A549 (cell line): ENCODE data around the gene BHLHA15. TPM values are rescaled to one million over a fixed set of nuclear protein-coding genes. Genes with fewer than 3 reads are reported as not detected.

Source experiments
- ATAC-seq, 2 experiments: fragments of 200-7000 bp in 1 of 2; fragments of >200 bp in 1 of 2; cut with Nextera tagmentation in 1 of 2; cut with Tn5 transposase in 1 of 2; 3 replicates each; pipeline versions ENCODE4 v1.8.0 to v1.9.1; 2018 to 2020; ENCODE audit warnings: mild to moderate bottlenecking in 1 of 2, moderate library complexity in 1 of 2
- CTCF ChIA-PET: fragments of 300-600 bp; sonication (Branson Sonifier 250); formaldehyde crosslinking; extraction: SDS; loops from one replicate; lab custom pipeline; 2021; ENCODE audit warnings: antibody characterized with exemption, inconsistent platforms; lab: Yijun Ruan, JAX
- POLR2A ChIA-PET: fragments of 350-600 bp; formaldehyde crosslinking; extraction: SDS; loops from one replicate; lab custom pipeline; 2021; ENCODE audit warnings: antibody characterized with exemption, inconsistent platforms; lab: Yijun Ruan, JAX
- DNase-seq, 2 experiments: peaks; one replicate each; pipeline versions ENCODE4 v3.0.0 to v3.0.0-alpha.2; 2011 to 2016; ENCODE audit warnings: low read depth in 1 of 2, low spot score in 1 of 2
- FAIRE-seq: peaks from 2 replicates; lab custom pipeline; 2011; peaks lifted over from hg19 to GRCh38; lab: Jason Lieb, UNC
- H3K27ac ChIP-seq, 2 experiments: fragments of >200 bp; sonication (Bioruptor Twin); formaldehyde crosslinking; 3 replicates each; pipeline ENCODE4 v1.5.1; 2016 to 2017
- H3K4me1 ChIP-seq: fragments of >200 bp; sonication (Bioruptor Twin); formaldehyde crosslinking; 3 replicates; pipeline ENCODE4 v1.6.1; 2016
- H3K4me2 ChIP-seq: fragments of >200 bp; sonication (Bioruptor Twin); formaldehyde crosslinking; 3 replicates; pipeline ENCODE4 v1.6.1; 2016
- H3K4me3 ChIP-seq: fragments of >200 bp; sonication (Bioruptor Twin); formaldehyde crosslinking; 3 replicates; pipeline ENCODE4 v1.5.1; 2016
- H3K9me3 ChIP-seq: fragments of >200 bp; sonication (Bioruptor Twin); formaldehyde crosslinking; 3 replicates; pipeline ENCODE4 v1.6.1; 2016
- CBX2 ChIP-seq: fragments of 200-600 bp; sonication (generic); IDR thresholded peaks from 2 replicates; pipeline ENCODE4 v1.6.1; 2016; ENCODE audit warnings: low read depth, mild to moderate bottlenecking, borderline replicate concordance
- CBX8 ChIP-seq: fragments of 200-600 bp; sonication (generic); IDR thresholded peaks from 2 replicates; pipeline ENCODE4 v1.6.1; 2016
- CHD2 ChIP-seq: fragments of 150-350 bp; IDR thresholded peaks from 2 replicates; pipeline ENCODE4 v1.6.1; 2014; ENCODE audit warnings: low read length; ENCODE audit not compliant: partially characterized antibody
- EHMT2 ChIP-seq: fragments of 200-600 bp; sonication (generic); IDR thresholded peaks from 2 replicates; pipeline ENCODE4 v1.6.1; 2016; ENCODE audit warnings: antibody characterized with exemption, low read depth, mild to moderate bottlenecking, moderate library complexity
- EP300 ChIP-seq, 2 experiments: fragments of >200 bp; sonication (Bioruptor Twin); formaldehyde crosslinking; IDR thresholded peaks; 2 replicates in 1 of 2; 3 replicates in 1 of 2; pipeline ENCODE4 v1.6.1; 2016 to 2017
- ESRRA ChIP-seq: fragments of 150-350 bp; IDR thresholded peaks from 2 replicates; pipeline ENCODE4 v1.6.1; 2014; ENCODE audit warnings: mild to moderate bottlenecking, low read length, borderline replicate concordance
- HEYL ChIP-seq: fragments of 250-450 bp; sonication (Bioruptor Pico); IDR thresholded peaks from 2 replicates; pipeline ENCODE4 v1.8.0; 2021; ENCODE audit warnings: mild to moderate bottlenecking, moderate library complexity
- HOXA7 ChIP-seq: fragments of 250-450 bp; sonication (Bioruptor Pico); IDR thresholded peaks from 2 replicates; pipeline ENCODE4 v1.5.0; 2020; ENCODE audit warnings: mild to moderate bottlenecking, moderate library complexity
- HOXB13 ChIP-seq: fragments of 250-450 bp; sonication (Bioruptor Pico); IDR thresholded peaks from 2 replicates; pipeline ENCODE4 v1.5.0; 2020; ENCODE audit warnings: low read depth, mild to moderate bottlenecking, moderate library complexity
- JUN ChIP-seq, 2 experiments: fragments of >200 bp; sonication (Bioruptor Twin); formaldehyde crosslinking; IDR thresholded peaks; 2 replicates in 1 of 2; 3 replicates in 1 of 2; pipeline ENCODE4 v1.6.1; 2016 to 2017
- KDM5A ChIP-seq: fragments of 200-600 bp; sonication (generic); IDR thresholded peaks from 2 replicates; pipeline ENCODE4 v1.6.1; 2016; ENCODE audit warnings: antibody characterized with exemption, mild to moderate bottlenecking
- NR3C1 ChIP-seq: fragments of >200 bp; sonication (Bioruptor Twin); formaldehyde crosslinking; IDR thresholded peaks from 3 replicates; pipeline ENCODE4 v1.6.1; 2017
- PBX3 ChIP-seq: IDR thresholded peaks from 2 replicates; pipeline ENCODE4 v1.6.1; 2012
- PHF8 ChIP-seq: fragments of 200-600 bp; sonication (generic); IDR thresholded peaks from 2 replicates; pipeline ENCODE4 v1.6.1; 2016; ENCODE audit warnings: low read depth, mild to moderate bottlenecking, antibody characterized with exemption, moderate library complexity, borderline replicate concordance
- RCOR1 ChIP-seq: fragments of 150-350 bp; IDR thresholded peaks from 2 replicates; pipeline ENCODE4 v1.6.1; 2014; ENCODE audit warnings: antibody characterized with exemption, low read length, low read depth
- RFX5 ChIP-seq: fragments of 450-650 bp; IDR thresholded peaks from 2 replicates; pipeline ENCODE4 v1.7.1; 2014; ENCODE audit warnings: antibody characterized with exemption, mild to moderate bottlenecking, moderate library complexity
- SREBF2 ChIP-seq: fragments of 450-650 bp; IDR thresholded peaks from 2 replicates; pipeline ENCODE4 v1.6.1; 2014; ENCODE audit warnings: mild to moderate bottlenecking, moderate library complexity
- ZFP36 ChIP-seq: fragments of 450-650 bp; IDR thresholded peaks from 2 replicates; pipeline ENCODE4 v1.6.1; 2014; ENCODE audit warnings: borderline replicate concordance; ENCODE audit not compliant: partially characterized antibody
- ZNF302 ChIP-seq: fragments of 250-450 bp; sonication (Bioruptor Pico); IDR thresholded peaks from 2 replicates; pipeline ENCODE4 v1.9.0; 2021; ENCODE audit warnings: inconsistent platforms, mild to moderate bottlenecking, moderate library complexity
- WGBS: methylation state at CpG from one replicate; pipeline ENCODE4 v1.1.6; 2017; ENCODE audit errors: missing lambda C conversion rate; 5-methylcytosine and 5-hydroxymethylcytosine counted together
- polyA plus RNA-seq, 4 experiments: library from polyadenylated mRNA; depleted of rRNA in 3 of 4; stranded (reverse); fragments of >200 nt; fragmentation: RNase III in 1 of 4; extraction: RNeasy Plus Mini Kit Qiagen cat#74134 plus additional on column Dnase treatment in 1 of 4; gene quantifications; 2 replicates in 3 of 4; 3 replicates in 1 of 4; pipeline ENCODE4 v1.2.3, GENCODE V29; 2011 to 2017
- TF ChIP-seq, protein P1 (sequence below): fragments of 200-600 bp; sonication (generic); IDR thresholded peaks from 2 replicates; pipeline ENCODE4 v1.6.1; 2016; ENCODE audit warnings: antibody characterized with exemption, mild to moderate bottlenecking, moderate library complexity
- TF ChIP-seq, protein P2 (sequence below): fragments of 250-450 bp; sonication (Bioruptor Pico); IDR thresholded peaks from 2 replicates; pipeline ENCODE4 v1.5.0; 2020; ENCODE audit warnings: low read depth, mild to moderate bottlenecking, moderate library complexity
- TF ChIP-seq, protein P3 (sequence below): fragments of >200 bp; sonication (Bioruptor Twin); formaldehyde crosslinking; IDR thresholded peaks from 3 replicates; pipeline ENCODE4 v1.6.1; 2016

The BHLHA15 gene
- polyA plus RNA-seq, 2 of the 4 experiments (the other 2 are of a cell fraction), result 0.23 to 0.30 TPM

DNA sequence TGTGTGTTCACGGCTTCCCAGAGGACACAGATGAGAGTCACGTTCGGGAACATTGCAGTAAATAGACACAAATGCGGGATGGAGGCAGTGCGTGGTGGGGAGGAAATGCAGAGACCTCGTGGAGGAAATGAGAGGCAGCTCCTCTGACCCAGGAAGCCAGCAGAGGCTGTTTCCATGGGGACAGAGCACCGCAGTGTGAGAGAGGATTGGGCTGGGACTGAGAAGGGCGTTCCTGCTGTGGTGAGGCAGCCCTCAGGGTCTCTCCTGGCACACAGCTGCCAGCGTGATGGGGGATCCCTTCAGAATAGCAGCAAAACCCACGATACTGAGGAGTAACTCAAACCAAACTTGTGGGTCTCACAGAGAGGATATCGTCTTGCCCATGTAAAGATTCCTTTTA, 21.7 kb upstream of the BHLHA15 start (continued):
- TF ChIP-seq EHMT2 (no peak), ZNF302 (CRISPR knock-in tag) (no peak)

GRCh38 chr7:98191668-98192431, 19.4 kb upstream of the BHLHA15 start:
- POLR2A ChIA-PET, result no interaction called here
- DNase-seq (no peak), ATAC-seq (no peak), FAIRE-seq (no peak)
- WGBS, result 93% methylated on average over 32 of the region's 32 CpGs
- Histone ChIP-seq H3K27ac (no peak overlapping the region), H3K4me3 (no peak overlapping the region), H3K4me1 (no peaks in the 10 kb centered on the region), H3K9me3 (no peaks in the 10 kb centered on the region), H3K4me2 (no peak overlapping the region)
- CTCF ChIA-PET, result interaction anchor here (1.3 kb wide), 1 partner anchor 23 kb away, joined by 7 read pairs; no protein-coding TSS in a partner anchor
- TF ChIP-seq HEYL (no peak), CBX8 (no peak), HOXB13 (CRISPR knock-in tag) (no peak), SREBF2 (no peak), ZFP36 (no peak), CHD2 (no peak), RFX5 (no peak), NR3C1 (no peak), EHMT2 (no peak), JUN (IDR thresholded peaks at IDR 0.05) (no peak), ZNF302 (CRISPR knock-in tag) (no peak), CBX2 (no peak)
- TF ChIP-seq, protein P1, sequence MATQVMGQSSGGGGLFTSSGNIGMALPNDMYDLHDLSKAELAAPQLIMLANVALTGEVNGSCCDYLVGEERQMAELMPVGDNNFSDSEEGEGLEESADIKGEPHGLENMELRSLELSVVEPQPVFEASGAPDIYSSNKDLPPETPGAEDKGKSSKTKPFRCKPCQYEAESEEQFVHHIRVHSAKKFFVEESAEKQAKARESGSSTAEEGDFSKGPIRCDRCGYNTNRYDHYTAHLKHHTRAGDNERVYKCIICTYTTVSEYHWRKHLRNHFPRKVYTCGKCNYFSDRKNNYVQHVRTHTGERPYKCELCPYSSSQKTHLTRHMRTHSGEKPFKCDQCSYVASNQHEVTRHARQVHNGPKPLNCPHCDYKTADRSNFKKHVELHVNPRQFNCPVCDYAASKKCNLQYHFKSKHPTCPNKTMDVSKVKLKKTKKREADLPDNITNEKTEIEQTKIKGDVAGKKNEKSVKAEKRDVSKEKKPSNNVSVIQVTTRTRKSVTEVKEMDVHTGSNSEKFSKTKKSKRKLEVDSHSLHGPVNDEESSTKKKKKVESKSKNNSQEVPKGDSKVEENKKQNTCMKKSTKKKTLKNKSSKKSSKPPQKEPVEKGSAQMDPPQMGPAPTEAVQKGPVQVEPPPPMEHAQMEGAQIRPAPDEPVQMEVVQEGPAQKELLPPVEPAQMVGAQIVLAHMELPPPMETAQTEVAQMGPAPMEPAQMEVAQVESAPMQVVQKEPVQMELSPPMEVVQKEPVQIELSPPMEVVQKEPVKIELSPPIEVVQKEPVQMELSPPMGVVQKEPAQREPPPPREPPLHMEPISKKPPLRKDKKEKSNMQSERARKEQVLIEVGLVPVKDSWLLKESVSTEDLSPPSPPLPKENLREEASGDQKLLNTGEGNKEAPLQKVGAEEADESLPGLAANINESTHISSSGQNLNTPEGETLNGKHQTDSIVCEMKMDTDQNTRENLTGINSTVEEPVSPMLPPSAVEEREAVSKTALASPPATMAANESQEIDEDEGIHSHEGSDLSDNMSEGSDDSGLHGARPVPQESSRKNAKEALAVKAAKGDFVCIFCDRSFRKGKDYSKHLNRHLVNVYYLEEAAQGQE, result no peak
- TF ChIP-seq, protein P2, sequence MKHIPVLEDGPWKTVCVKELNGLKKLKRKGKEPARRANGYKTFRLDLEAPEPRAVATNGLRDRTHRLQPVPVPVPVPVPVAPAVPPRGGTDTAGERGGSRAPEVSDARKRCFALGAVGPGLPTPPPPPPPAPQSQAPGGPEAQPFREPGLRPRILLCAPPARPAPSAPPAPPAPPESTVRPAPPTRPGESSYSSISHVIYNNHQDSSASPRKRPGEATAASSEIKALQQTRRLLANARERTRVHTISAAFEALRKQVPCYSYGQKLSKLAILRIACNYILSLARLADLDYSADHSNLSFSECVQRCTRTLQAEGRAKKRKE, result no peak

- no peak for TF ChIP-seq PBX3
- TF ChIP-seq KDM5A, result no peak
- TF ChIP-seq HOXA7, result no peak
- TF ChIP-seq PHF8, result no peak
- TF ChIP-seq EP300 (IDR thresholded peaks at IDR 0.05), result no peak
- no peak for TF ChIP-seq CBX8
- no peak for TF ChIP-seq ESRRA
- TF ChIP-seq SREBF2, result no peak
- TF ChIP-seq, protein P2, result no peak
- TF ChIP-seq RCOR1, result no peak
- TF ChIP-seq, protein P3, sequence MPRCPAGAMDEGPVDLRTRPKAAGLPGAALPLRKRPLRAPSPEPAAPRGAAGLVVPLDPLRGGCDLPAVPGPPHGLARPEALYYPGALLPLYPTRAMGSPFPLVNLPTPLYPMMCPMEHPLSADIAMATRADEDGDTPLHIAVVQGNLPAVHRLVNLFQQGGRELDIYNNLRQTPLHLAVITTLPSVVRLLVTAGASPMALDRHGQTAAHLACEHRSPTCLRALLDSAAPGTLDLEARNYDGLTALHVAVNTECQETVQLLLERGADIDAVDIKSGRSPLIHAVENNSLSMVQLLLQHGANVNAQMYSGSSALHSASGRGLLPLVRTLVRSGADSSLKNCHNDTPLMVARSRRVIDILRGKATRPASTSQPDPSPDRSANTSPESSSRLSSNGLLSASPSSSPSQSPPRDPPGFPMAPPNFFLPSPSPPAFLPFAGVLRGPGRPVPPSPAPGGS, result no peak
- ChIA-PET POLR2A (no interaction called here), CTCF (interaction anchor here (1.3 kb wide), 1 partner anchor 24 kb away, joined by 7 read pairs; no protein-coding TSS in a partner anchor)
- DNase-seq (no peak), ATAC-seq (no peak), FAIRE-seq (no peak)
- WGBS, result 88% methylated on average over 22 of the region's 22 CpGs
- Histone ChIP-seq H3K4me1 (no peaks in the 10 kb centered on the region), H3K4me3 (no peak overlapping the region), H3K27ac (no peak overlapping the region), H3K9me3 (no peaks in the 10 kb centered on the region), H3K4me2 (no peak overlapping the region)
Measured at GRCh38 chr7:98192781-98193457, 18.3 kb upstream of the BHLHA15 start.
